ENCODE results near the gene P2RY13.

Gene P2RY13

DNA sequence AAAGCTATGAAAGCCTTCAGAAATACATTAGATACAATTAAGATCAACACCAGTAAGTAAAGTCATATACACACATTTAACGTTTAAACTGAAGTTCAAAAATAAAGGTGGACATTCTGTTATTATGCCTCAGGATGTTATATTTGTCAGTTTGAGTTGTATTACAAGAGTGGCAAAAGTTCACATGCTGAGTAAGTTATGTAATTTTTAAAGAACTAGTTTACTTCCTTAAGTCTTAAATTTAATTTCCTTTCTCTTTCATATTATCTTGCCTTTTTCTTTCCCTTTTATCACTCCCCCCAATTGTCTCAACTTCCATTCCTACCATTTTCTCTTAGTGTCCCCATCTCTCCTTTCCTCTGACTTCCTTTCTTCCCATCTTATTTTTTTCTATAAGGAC is 7.8 kb downstream of the P2RY13 start:
- TF ChIP-seq, protein P1, sequence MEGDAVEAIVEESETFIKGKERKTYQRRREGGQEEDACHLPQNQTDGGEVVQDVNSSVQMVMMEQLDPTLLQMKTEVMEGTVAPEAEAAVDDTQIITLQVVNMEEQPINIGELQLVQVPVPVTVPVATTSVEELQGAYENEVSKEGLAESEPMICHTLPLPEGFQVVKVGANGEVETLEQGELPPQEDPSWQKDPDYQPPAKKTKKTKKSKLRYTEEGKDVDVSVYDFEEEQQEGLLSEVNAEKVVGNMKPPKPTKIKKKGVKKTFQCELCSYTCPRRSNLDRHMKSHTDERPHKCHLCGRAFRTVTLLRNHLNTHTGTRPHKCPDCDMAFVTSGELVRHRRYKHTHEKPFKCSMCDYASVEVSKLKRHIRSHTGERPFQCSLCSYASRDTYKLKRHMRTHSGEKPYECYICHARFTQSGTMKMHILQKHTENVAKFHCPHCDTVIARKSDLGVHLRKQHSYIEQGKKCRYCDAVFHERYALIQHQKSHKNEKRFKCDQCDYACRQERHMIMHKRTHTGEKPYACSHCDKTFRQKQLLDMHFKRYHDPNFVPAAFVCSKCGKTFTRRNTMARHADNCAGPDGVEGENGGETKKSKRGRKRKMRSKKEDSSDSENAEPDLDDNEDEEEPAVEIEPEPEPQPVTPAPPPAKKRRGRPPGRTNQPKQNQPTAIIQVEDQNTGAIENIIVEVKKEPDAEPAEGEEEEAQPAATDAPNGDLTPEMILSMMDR (IDR thresholded peaks at IDR 0.05; ENCODE audit: low read depth, low read length), result no peak
- DNase-seq (ENCODE audit: extremely low read depth, low read depth), result no peak

DNA sequence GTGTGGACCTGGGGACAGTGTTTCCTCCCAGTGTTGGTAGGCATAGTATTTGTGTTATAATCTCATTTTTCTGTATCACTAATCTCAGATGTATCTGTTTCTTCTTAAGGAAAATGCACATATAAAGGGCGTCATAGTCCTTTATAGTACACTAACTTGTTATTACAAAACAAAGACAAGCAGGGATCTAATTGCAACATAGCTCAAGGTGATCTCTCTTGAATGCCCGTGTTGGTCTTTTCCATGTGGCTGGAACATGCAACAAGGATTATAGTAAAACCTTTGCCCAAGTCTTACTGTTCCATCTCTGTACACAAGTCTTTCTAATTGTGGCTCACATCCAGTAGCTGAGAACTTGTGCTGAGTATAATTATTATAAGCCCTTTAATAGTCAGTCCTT is 9.2 kb downstream of the P2RY13 start:
- no peak for DNase-seq (ENCODE audit: extremely low read depth, low read depth)
- TF ChIP-seq, protein P1 (IDR thresholded peaks at IDR 0.05; ENCODE audit: low read depth, low read length), result no peak

DNA sequence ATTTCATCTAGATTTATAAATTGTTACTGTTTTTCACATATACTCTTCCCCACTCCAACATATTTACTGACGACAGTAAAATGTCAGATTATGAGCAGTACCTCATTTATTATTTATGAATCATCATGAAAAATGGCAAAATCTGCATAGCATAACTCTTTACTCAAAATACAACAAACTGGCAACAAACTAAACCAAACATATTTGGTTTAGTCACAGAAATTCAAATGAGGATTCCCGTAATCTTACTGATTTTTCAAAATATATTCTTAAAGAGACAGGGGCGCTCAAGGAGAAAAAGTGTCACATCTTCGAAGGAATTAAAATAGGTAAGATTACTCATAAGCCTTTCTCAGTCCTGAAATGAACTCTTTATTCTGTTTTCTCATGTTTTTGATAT is 9.7 kb downstream of the P2RY13 start:
- TF ChIP-seq, protein P1 (IDR thresholded peaks at IDR 0.05; ENCODE audit: low read depth, low read length), result no peak
- no peak for DNase-seq (ENCODE audit: extremely low read depth, low read depth)

DNA sequence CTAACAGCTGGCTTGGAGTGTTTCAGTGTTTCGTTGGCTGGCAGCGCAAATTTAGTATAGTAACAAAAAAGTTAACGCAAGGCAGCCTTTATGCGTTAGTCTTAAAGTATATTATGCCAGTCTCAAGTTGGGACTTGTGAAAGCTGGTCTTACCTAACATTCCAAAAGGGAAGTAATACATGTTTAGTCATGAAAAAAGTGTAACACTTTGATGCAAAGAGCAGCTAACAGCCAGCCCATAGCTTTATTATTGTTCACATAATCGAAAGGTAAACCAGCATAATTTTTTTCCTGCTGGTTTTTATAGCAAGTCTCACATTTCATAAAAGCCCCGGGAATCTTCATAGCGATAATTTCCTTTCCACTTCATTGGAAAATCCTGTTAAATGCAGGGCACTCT is 10.4 kb downstream of the P2RY13 start:
- TF ChIP-seq, protein P1 (IDR thresholded peaks at IDR 0.05; ENCODE audit: low read depth, low read length), result no peak
- DNase-seq (ENCODE audit: extremely low read depth, low read depth), result no peak

DNA sequence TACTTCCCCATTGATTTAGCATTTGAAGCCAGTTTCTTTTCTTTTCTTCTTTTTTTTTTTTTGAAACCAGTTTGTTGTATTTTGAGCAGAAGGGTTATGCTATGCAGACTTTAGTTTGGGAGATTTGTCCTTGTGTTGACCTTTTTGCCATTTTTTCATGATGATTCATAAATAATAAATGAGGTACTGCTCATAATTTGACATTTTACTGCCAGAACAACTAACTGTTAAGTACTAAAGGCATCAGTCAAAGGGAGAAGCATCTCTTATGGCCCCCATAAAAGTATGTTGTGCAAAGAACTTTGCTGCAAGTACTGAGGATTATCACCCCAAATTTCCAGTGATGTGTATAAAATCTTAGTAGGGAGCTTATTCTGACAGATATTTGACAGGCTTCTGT is 11.0 kb downstream of the P2RY13 start:
- TF ChIP-seq, protein P1 (IDR thresholded peaks at IDR 0.05; ENCODE audit: low read depth, low read length), result no peak
- DNase-seq (ENCODE audit: extremely low read depth, low read depth), result no peak

DNA sequence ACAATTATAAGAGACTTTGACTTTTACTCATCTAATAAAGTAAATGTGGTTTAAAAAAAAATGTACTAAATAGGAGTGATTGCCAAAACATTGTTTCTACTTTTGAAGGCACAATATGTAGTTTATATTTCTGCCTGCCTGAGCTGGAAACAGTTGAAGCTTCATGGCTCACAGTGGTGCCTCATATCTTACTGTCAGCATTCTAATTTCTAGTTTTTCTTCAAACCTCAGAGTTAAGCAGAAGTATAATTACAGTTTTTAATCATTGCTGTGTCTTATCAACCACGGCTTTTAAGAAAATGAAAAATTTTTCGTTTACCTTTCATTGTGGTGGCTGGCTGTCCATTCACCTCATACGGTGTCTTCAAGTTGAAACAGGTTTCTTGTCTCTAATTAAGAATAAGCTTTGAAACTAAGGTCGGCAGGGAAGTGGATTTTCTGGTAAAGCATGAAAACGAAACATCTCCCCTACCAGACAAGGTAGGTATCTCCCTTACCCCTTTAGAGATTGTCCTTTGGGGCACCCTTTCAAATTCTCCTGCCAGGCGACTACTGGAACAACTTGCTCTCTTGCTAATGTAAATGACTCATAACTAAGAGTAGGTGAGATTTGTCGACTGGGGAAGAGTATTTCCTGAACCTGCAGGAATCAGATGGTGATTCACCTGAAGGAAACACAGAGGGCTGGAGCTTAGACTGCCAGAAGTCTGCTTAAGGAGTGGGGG is 12.9 kb downstream of the P2RY13 start, which contains the start of gene GPR87:
Gene GPR87, minus strand, starts transcription at position 554 of the 725 bp plus-strand sequence. CDS start 16,720 bp downstream, outside the sequence.
- TF ChIP-seq, protein P1 (IDR thresholded peaks at IDR 0.05; ENCODE audit: low read depth, low read length), result no peak
- no peak for DNase-seq (ENCODE audit: extremely low read depth, low read depth)

DNA sequence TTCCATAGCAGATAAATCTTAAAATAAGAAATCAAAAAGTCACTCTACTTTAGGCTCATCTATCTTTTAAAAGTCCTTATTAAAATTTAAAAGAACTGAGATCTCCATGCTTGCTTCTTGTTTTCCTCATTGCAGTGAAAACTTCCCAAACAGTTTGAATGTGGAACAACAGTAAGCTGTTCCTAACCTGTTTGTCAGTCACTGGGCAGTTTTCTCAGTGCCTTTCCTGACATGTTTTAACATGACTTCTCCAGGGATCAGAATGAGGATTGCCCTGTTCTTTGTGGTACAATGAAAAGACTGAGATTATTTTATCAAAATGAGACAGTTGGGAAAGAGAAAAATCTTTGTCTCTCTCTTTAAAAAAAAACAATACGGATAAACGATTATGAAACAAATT is 13.5 kb downstream of the P2RY13 start:
- TF ChIP-seq, protein P1 (IDR thresholded peaks at IDR 0.05; ENCODE audit: low read depth, low read length), result no peak
- no peak for DNase-seq (ENCODE audit: extremely low read depth, low read depth)

Measured in AG09319 (cell line).